Measurements from ENCODE around the gene ARHGAP23.

ARHGAP23 gene

GRCh38 chr17:38428112-38428642, at the start of gene ARHGAP23:
Gene ARHGAP23, plus strand, starts transcription at chr17:38428464. Its CDS starts 22 bp downstream, at chr17:38428486.
- peak; percentile 63 for DNase-seq

GRCh38 chr17:38379448-38379847, 48.8 kb upstream of the ARHGAP23 start:
- DNase-seq, result no peak

GRCh38 chr17:38395090-38395489, 33.2 kb upstream of the ARHGAP23 start:
- no peak for DNase-seq

GRCh38 chr17:38397227-38397626, 31.0 kb upstream of the ARHGAP23 start:
- no peak for DNase-seq

- no peak for DNase-seq
These were observed 28.0 kb upstream of the ARHGAP23 start for GRCh38 chr17:38400286-38400685.

- no peak for DNase-seq
These were observed 26.8 kb upstream of the ARHGAP23 start for GRCh38 chr17:38401459-38401858.

GRCh38 chr17:38402897-38403296, 25.4 kb upstream of the ARHGAP23 start:
- DNase-seq, result no peak

GRCh38 chr17:38403491-38403890, 24.8 kb upstream of the ARHGAP23 start:
- DNase-seq, result no peak

- no peak for DNase-seq
These were observed 23.9 kb upstream of the ARHGAP23 start for GRCh38 chr17:38404174-38404943.

- no peak for DNase-seq
These were observed 22.6 kb upstream of the ARHGAP23 start for GRCh38 chr17:38405654-38406053.

- no peak for DNase-seq
These were observed 18.1 kb upstream of the ARHGAP23 start for GRCh38 chr17:38410201-38410600.

GRCh38 chr17:38415250-38416194, 12.7 kb upstream of the ARHGAP23 start:
- DNase-seq, result no peak

- no peak for DNase-seq
These were observed 11.4 kb upstream of the ARHGAP23 start for GRCh38 chr17:38416840-38417209.

- no peak for DNase-seq
These were observed 10.9 kb upstream of the ARHGAP23 start for GRCh38 chr17:38417210-38417951.

- DNase-seq, result no peak
These were observed 10.1 kb upstream of the ARHGAP23 start for GRCh38 chr17:38418062-38418692.

GRCh38 chr17:38418693-38419507, 9.4 kb upstream of the ARHGAP23 start:
- no peak for DNase-seq

- DNase-seq, result no peak
These were observed 8.7 kb upstream of the ARHGAP23 start for GRCh38 chr17:38419508-38419981.

- no peak for DNase-seq
These were observed 7.7 kb upstream of the ARHGAP23 start for GRCh38 chr17:38420518-38420917.

- DNase-seq, result no peak
These were observed 7.0 kb upstream of the ARHGAP23 start for GRCh38 chr17:38421171-38421841.

All from kidney glomerular epithelial cell (primary cell).